Ramos (cell line): ENCODE data around the gene RNF41.

ENCODE experiments used
- in situ Hi-C: fragments of 300-500 bp; cut with MboI; formaldehyde crosslinking; loops from one replicate; pipeline ENCODE4 v1.14.3; 2022; ENCODE audit warnings: low sequenced_read_pairs; ENCODE audit not compliant: unreplicated experiment

RNF41 gene

DNA sequence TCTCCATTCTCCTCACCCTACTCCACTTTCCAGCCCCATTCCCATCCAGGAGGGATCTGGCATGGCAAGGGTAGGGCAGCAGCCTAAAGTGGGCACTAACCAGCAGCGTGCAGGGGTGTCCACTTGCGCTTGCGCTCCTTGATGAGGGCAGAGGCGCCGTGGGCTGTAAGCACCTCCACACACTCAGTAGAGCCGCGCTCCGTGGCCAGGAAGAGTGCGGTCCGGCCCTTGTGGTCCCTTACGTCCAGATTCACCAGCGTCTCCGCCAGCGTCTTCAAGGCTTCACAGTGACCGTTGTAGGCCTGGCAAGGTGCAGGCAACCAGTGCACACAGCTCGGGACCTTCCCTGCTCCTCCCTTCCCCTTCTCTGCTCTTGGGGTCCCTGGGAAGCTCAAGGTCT, 26.2 kb upstream of the RNF41 start:
- in situ Hi-C loops = no loop called here

DNA sequence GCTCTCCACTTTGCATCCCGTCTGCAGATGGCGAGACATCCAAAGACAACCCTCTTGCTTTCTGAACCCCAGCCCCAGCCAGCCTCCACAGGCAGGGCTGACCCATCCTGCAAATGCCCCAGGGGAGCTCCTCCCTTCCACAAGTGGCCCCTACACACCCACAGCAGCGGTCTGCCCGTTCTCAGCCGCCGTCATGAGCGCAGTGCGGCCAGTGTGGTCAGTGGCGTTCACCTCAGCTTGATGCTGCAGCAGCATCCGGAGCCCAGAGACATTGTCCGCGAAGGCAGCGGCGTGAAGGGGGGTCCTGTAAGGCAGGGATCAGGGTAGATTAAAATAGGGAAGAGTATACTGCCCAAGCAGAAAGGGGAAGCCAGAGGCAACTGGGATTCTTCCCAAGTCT, 22.8 kb upstream of the RNF41 start:
- in situ Hi-C loops = no loop called here

DNA sequence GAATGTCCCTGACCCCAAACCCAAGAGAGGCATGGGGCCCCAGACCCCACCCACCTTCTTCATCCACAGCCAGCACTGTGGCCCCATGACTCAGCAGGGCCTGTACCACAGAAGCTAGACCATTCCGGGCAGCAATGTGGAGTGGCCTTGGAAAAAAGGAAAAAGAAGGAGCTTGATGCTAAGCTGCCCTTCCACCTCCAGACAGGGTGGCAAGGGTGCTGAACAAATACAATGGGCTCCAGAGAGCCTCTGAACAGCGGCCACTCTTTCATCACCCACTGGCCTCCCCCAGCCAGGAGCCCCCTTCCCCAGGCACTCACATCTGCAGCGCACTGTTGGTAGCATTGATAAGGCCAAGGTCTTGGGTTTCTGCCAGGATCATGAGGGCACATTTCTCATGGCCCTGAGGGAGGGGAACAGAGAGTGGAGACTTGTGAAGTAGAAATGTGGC, 22.0 kb upstream of the RNF41 start:
- in situ Hi-C loops = no loop called here

DNA sequence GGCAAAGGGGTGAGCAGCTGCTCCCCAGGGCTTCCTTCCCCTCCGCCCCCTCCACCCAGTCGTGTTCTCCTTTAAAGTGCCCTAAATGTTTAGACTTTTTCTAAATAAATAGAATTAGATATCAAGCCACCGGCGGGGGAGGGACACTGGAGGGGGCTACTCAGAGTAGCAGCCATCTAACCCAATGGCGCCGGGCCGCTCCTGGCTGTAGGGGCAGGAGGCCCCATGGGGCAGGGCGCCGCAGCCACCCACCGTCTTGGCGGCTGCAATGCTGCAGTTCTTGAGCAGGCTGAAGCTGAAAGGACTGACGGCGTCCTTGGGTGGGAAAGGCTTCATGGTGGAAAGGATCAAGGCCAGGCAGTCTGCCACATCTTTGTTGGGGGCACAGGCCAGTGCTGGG, 21.3 kb upstream of the RNF41 start:
- in situ Hi-C loops = no loop called here

DNA sequence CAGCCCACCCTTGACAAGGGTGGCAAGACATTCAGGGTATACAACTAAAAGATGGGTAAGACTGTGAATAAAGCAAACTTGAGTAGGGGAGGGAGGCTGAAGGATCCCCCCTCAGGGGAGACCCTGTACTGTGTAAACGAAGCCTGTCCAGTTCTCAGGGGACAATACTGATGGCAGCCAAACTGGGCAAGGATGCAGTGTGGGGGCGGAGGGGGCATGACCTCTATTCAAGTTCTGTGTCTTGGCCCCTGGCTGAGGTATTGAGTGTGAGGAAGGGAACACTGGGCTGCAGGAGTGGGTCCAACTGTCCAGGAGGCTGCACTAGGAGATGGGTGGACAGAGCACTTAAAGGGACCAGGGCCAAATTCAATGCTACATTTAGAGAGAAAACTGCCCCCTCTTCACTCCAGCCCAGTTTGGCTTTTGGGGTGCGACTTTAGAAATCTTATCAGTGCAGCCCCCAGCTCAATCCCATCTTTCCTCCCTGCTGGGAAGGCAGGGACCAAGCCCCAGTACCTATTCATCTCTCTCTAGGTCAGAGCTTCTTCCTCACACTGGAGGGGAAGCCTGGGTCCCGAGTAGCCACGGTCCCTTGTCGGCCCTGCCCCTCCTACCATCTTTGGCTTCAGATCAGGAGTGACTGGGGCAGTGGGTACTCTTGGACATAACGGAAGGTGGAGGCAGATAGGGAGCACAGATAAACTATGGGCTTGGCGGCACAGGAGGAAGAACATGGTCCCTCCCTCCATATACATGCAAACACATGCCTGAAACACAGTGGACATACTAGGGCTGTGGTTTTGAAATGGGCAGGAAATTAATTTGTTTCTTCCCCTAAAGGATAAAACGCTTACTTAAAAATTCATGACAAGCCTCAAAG, 19.9 kb upstream of the RNF41 start:
- in situ Hi-C loops = no loop called here

DNA sequence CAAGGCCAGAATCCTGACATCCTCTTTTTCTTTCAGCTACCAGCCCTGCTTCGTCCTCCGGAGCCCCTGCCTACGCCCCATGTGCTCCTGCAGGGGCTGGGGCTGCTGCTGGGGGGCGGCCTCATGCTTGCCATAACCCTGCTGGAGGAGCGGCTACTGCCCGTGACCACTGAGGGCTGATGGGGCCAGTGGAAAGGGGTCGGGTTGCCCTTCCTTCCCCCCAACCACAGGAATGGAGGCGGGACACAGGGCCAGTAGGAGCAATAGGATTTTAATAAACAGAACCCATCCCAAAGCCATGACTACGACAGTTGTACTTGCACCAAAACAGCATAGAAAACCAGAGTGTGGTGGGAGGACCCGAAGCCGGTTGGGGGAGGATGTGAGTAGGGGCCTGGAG, 15.8 kb upstream of the RNF41 start:
- in situ Hi-C loops = no loop called here

DNA sequence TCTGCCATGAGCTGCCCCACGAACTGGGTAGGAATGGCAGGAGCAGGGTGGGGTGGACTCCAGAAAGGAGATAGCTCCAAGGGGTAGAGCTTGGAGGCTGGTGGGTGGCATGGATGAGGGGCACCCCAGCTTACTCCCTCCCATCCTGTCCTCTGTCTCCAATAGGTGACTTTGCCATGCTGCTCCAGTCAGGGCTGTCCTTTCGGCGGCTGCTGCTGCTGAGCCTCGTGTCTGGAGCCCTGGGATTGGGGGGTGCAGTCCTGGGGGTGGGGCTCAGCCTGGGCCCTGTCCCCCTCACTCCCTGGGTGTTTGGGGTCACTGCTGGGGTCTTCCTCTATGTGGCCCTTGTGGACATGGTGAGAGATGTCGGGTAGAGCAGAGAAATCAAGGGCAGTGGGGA, 15.3 kb upstream of the RNF41 start:
- in situ Hi-C loops = no loop called here

DNA sequence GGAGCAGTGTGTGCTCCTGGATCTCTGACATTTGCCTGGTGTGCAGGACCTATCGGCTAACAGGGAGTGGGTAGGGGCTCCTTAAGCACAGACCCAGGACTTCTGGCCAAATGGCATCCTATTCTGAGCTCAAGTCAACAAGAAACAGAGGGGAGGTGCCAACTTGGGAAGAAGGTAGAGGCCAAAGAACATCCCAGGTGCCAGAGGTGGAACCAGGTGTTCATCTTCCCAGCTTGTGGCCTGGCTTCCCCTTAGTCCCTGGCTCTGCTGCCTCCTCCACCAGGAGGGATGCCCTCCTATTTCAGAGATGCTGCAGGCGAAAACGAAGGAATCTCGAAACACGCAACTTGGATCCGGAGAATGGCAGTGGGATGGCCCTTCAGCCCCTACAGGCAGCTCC, 14.4 kb upstream of the RNF41 start:
- in situ Hi-C loops = no loop called here

DNA sequence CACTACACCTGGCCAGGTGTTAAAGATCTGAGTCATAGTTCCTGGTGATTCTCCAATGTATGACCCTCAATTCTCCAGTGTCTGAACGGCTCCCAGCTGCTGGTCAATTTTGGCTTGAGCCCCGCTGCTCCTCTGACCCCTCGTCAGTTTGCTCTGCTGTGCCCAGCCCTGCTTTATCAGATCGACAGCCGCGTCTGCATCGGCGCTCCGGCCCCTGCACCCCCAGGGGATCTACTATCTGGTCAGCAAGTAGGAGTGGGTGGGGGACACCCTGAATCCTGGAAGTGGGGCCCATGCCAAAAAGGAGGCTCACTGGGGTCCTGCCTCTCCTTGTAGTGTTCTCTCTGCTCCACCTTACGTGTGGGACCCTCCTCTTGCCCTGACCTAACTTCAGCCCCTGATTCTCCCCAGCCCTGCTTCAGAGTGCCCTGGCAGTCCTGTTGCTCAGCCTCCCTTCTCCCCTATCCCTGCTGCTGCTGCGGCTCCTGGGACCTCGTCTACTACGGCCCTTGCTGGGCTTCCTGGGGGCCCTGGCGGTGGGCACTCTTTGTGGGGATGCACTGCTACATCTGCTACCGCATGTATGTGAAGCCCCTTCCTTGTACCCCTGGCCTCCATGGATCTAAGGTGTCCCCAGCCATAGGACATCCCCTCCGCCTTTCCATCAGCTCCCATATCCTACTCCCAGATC, 13.2 kb upstream of the RNF41 start:
- in situ Hi-C loops = no loop called here

DNA sequence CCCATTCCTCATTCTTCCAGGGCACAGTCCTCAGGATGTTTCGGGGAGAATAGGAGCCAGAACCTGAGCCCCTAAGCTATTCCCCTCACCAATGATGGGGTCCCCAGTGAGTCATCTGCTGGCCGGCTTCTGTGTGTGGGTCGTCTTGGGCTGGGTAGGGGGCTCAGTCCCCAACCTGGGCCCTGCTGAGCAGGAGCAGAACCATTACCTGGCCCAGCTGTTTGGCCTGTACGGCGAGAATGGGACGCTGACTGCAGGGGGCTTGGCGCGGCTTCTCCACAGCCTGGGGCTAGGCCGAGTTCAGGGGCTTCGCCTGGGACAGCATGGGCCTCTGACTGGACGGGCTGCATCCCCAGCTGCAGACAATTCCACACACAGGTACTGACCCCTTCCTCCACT, 9.5 kb upstream of the RNF41 start:
- in situ Hi-C loops = no loop called here

DNA sequence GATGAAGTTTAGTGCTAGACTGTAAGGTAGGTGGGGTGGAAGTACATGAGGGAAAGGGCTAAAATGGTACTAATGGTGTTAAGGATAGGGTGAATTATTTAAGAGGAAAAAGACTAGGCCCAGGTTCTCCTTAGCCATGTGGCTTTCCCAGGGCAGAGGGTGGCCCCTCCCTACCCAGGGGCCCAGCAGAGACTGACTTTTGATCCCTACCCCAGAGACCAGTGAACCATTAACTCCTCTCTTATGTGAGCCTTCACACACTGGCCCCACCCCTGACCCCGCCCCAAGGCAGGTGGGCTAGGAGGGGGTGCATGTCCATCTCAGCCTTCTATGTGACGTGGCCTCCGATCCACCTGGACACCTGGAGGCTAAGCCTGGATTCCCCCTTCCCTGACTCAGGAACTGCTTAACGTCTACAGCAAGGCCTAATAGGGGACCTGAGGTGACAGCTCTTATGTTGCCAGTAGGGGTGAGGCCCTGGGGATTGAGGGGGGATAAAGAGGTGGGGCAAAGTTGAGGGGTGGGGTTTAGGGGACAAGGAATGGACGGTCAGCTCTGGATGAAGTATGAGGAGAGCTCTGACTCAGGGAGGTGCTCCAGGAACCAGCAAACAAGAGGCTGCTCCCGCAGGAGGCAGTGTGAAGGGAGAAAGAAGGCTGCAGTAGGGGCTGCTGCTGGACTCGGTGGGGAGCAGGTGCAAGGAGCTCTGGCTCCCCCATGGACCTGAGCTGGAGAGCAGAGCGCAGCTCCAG, 8.9 kb upstream of the RNF41 start:
- in situ Hi-C loops = no loop called here

DNA sequence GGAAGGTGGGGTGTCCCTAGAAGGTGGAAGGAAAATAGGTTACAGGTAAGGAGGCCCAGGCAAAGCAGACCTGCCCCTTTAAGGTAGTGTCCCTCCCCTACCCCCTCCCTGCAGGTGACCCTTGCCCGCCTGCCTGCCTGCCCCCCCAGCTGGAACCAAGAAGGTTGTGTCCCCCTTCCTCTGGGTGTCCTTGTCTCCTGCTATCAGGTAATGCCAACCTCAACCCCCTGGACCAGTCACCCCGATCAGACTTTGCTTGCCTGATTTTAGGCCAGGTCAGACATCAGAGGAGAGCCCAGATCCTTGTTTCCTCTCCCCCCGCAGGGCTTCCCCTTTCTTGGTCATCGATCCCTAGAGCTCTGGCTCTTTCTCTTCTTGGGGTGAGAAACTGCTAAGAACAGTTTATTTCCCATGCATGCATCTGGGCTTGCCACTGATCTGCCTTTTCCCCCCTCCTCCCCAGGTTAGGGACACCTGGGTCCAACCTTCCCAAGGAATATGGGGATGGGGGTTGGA, 8.3 kb upstream of the RNF41 start, which contains the start of gene SLC39A5:
Gene SLC39A5 (plus strand): TSS at position 136 of the 516 bp plus-strand sequence. CDS start 1,224 bp downstream, outside the sequence.
- in situ Hi-C loops = no loop called here

DNA sequence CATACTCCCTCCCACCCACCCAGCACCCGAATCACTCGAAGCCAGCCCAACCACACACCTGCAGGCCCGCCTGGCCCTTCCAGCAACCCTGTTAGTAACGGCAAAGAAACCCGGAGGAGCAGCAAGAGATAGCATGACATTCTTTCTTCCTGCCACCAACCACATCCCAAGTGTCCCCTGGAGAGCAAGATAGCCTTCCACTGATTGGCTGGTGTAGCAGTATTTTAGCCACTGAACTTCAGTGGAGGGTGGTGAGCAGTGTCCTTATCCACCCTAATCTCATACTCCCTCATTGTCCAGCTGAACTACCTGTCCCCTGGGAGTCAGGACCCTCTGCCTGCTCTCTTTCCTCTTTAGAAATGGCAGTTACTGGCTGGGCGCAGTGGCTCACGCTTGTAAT, 7.4 kb upstream of the RNF41 start:
- in situ Hi-C loops = no loop called here

DNA sequence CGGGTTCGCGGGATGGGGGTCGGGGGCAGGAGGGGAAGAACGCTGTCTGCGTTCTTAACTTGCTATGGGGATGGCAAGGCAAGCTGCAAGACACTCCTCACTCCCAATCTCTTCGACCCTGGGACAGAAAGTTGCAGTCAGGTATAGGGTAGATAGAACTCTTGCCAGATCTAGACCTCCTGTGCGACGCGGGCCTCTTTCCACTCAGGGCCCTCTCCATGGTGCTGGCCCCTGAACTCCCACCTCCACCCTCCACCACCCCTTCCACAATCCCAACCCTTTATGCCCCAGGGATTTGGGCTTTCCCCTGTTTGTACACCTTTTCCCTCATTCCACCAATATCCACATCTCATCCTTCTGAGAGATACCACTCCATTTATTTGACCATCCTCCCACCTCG, 3.2 kb upstream of the RNF41 start:
- in situ Hi-C loops = no loop called here

DNA sequence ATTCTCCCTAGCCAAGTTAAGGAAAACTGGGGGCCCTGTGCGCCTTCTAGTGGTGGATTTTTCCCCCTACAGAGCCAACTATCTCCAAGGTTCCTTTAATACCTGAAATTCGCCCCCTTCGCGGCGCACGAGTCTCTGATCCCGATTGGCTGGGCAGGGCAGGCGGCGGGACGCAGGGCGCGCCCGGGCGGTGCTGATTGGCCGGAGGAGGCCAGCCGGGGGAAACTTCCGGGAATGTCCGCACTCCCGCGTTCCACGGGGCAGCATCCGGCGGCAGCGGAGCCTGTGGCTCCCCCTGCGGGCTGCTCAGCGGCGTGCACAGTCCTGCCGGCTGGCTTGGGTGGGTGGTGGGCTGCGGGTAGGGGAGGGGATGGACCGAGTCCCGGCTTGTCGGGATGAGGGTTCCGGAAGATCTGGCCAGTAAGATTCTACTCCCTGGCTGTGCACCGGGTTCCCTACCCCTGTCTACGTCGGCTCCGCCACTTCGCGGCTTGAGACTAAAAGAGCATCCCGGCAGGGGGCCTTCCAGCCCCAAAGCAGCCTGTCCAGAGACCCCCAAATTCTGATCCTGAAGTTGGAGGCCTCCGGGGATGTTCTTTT, 2.5 kb upstream of the RNF41 start, which contains the start of gene NABP2:
Gene NABP2 (plus strand): TSS at position 241 of the 600 bp plus-strand sequence. CDS start 515 bp downstream, outside the sequence.
- in situ Hi-C loops = no loop called here

DNA sequence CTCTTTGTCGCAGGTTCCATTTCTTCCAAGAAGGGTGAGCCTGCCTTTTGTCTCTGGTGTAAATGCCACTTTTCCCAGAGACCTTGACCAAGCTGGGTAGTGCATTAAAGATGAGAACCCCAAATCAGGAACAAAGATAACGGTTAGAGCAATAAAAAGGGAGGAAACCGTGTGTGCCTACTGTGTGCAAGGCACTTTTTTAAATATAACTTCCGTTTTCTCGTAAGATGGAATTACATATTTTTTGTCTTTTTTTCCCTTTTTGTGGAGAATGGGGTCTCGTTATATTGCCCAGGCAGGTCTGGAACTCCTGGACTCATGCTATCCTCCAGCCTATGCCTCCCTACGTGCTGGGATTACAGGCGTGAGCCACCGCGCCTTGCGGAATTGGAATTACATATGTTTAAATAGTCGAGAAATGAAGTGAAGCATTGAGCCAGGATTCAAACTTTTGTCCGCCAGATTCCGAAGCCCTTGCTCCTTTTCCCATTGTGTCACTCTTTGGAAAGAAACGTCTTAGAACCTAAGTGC, 1.9 kb upstream of the RNF41 start:
- in situ Hi-C loops = no loop called here

DNA sequence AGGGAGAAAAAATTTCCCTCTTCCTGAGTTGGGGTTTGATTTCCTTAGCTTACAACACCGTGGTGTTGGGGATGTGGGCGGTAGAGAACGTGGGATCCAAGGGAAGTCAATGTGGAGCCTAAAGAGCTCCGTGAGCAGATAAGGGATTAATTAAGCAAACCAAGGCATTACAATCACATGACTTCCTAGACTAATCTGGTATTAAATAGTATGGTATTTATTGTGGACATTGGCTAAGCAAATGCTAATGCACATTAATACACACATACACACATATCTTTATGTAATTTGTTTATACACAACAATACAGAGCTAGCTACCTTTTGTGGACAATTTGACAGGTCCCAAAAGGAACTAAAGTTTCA, 791 bp upstream of the RNF41 start:
- in situ Hi-C loops = no loop called here

DNA sequence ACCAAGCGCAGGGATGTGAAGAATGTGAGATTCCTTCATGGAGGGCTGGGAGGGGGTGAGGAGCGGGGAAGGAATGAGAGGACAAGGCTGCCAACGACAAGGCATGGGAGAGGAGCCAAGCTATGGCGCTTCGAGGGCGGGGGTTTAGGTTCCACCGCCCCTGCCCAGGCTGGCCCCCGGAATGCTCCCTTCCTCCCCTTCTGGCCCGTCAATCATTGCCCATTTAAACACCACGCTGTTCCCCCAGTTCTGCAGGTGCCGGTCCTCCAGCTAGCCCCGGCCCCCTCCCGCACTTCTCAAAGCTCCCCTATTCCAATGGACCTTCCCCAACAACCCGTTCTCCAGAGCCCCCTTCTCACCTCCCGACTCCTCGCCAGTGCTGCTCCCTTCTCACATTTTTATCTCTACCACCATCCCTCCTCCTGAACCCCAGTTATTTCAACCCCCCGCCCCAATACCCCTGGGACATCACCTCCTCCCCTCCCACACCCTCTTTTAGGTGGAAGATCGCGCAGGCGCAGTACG, 428 bp downstream of the RNF41 start:
- in situ Hi-C loops = no loop called here

DNA sequence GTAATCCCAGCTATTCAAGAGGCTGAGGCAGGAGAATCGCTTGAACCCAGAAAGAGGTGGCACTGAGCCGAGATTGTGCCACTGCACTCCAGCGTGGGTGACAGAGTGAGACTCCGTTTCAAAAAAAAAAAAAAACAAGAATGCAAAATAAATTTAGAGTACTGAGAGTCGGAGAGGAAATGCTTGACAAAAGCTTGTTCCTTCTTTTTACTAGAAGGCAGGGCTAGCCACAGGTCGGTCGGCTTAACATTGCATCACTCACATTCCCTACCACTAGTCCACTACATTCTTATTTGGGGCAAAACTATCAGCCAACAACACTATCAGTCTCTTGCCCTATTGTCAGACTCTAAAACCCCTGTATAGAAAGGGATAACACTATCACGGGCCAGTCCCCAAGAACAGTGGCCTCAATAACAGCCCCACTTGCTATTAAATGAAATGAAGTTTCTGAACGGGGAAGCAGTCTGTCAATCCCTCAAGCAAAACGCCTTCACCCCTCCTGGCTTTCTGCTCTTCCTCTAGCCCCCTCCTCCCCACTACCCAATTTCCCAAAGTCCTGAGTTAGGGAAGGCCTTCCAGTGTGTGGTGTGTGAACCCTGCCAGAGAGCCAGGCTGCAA, 1.0 kb downstream of the RNF41 start:
- in situ Hi-C loops = no loop called here
